B cell (primary cell): Measurements from ENCODE around the gene RABGAP1L. TPM values are rescaled to one million over a fixed set of nuclear protein-coding genes. Genes with fewer than 3 reads are reported as not detected.

ENCODE experiments used
- ATAC-seq: fragments of 200-7000 bp; cut with Tn5 transposase; one replicate; pipeline ENCODE4 v1.10.0; 2021; ENCODE audit warnings: low read depth, mild to moderate bottlenecking, moderate number of reproducible peaks, moderate library complexity
- CTCF ChIA-PET: fragments of 350-600 bp; sonication (Branson Sonifier 250); formaldehyde crosslinking; loops from one replicate; lab custom pipeline; 2021; ENCODE audit warnings: antibody characterized with exemption, inconsistent platforms; lab: Charles Lee
- POLR2A ChIA-PET: fragments of 350-600 bp; sonication (Branson Sonifier 250); formaldehyde crosslinking; loops from one replicate; lab custom pipeline; 2021; ENCODE audit warnings: antibody characterized with exemption; lab: Charles Lee
- DNase-seq: peaks from one replicate; pipeline ENCODE4 v3.0.0; 2013
- H2AFZ ChIP-seq: 2 replicates; pipeline ENCODE4 v1.6.1; 2012; ENCODE audit warnings: mild to moderate bottlenecking, low read depth, low read length; ENCODE audit not compliant: insufficient read depth, poor library complexity, severe bottlenecking
- H3K27ac ChIP-seq, 2 donors: 1 replicate in 1 of 2; 2 replicates in 1 of 2; pipeline ENCODE4 v1.5.1; 2012 to 2013; ENCODE audit warnings: low read length in 2 of 2, mild to moderate bottlenecking in 2 of 2, moderate library complexity in 1 of 2
- H3K27me3 ChIP-seq, 4 experiments: fragments of 200-600 bp in 1 of 4; sonication (generic) in 1 of 4; replicated peaks in 1 of 4; 1 replicate in 2 of 4; 2 replicates in 2 of 4; pipeline versions ENCODE4 v1.6.1 to v1.7.0; 2013 to 2016; ENCODE audit warnings: low read length in 3 of 4, mild to moderate bottlenecking in 2 of 4, mixed read lengths in 1 of 4, moderate library complexity in 1 of 4; ENCODE audit not compliant: insufficient read depth in 4 of 4, control insufficient read depth in 3 of 4; ENCODE audit errors: control extremely low read depth in 1 of 4
- H3K36me3 ChIP-seq, 2 experiments: replicated peaks in 1 of 2; 1 replicate in 1 of 2; 2 replicates in 1 of 2; pipeline versions ENCODE4 v1.6.1 to v1.7.1; 2013; ENCODE audit warnings: low read length in 1 of 2; ENCODE audit not compliant: insufficient read depth in 2 of 2, control insufficient read depth in 1 of 2; ENCODE audit errors: control extremely low read depth in 1 of 2, extremely low read depth in 1 of 2
- H3K4me1 ChIP-seq, 2 donors: fragments of 200-600 bp in 1 of 2; sonication (generic) in 1 of 2; 1 replicate in 1 of 2; 2 replicates in 1 of 2; pipeline versions ENCODE4 v1.5.1 to v1.6.1; 2013 to 2017; ENCODE audit warnings: low read length in 2 of 2; ENCODE audit not compliant: control insufficient read depth in 2 of 2, insufficient read depth in 2 of 2
- H3K4me2 ChIP-seq: replicated peaks from 2 replicates; pipeline ENCODE3; 2012; ENCODE audit warnings: mild to moderate bottlenecking, low read depth, low read length; ENCODE audit not compliant: poor library complexity, severe bottlenecking
- H3K4me3 ChIP-seq, 5 experiments: fragments of 200-600 bp in 1 of 5; sonication (generic) in 1 of 5; 1 replicate in 3 of 5; 2 replicates in 2 of 5; pipeline versions ENCODE4 v1.5.1 to v1.7.0; 2011 to 2016; ENCODE audit warnings: low read length in 4 of 5, mild to moderate bottlenecking in 4 of 5, low read depth in 2 of 5, control low read depth in 1 of 5, moderate library complexity in 1 of 5; ENCODE audit not compliant: insufficient read depth in 1 of 5; ENCODE audit errors: control extremely low read depth in 1 of 5, extremely low read depth in 1 of 5
- H3K79me2 ChIP-seq: fragments of 200-600 bp; sonication (generic); one replicate; pipeline ENCODE4 v1.6.0; 2016; ENCODE audit warnings: low read length; ENCODE audit not compliant: control insufficient read depth, insufficient read depth
- H3K9ac ChIP-seq: fragments of 200-600 bp; sonication (generic); 2 replicates; pipeline ENCODE4 v1.6.1; 2017; ENCODE audit warnings: mild to moderate bottlenecking, low read length, moderate library complexity
- H3K9me3 ChIP-seq, 3 donors: one replicate each; pipeline versions ENCODE4 v1.6.1 to v1.7.1; 2013; ENCODE audit warnings: low read length in 2 of 3; ENCODE audit not compliant: control insufficient read depth in 2 of 3, insufficient read depth in 1 of 3; ENCODE audit errors: control extremely low read depth in 1 of 3
- H4K20me1 ChIP-seq: 2 replicates; pipeline ENCODE4 v1.6.0; 2012; ENCODE audit warnings: mild to moderate bottlenecking, low read length; ENCODE audit not compliant: insufficient read depth, control insufficient read depth, poor library complexity, severe bottlenecking
- H3K27ac Mint-ChIP-seq: one replicate; pipeline ENCODE4 v1.8.0; 2021; ENCODE audit warnings: mixed read lengths
- H3K27me3 Mint-ChIP-seq: one replicate; pipeline ENCODE4 v1.8.0; 2021; ENCODE audit warnings: mixed read lengths
- H3K4me1 Mint-ChIP-seq: one replicate; pipeline ENCODE4 v1.8.0; 2021; ENCODE audit warnings: mixed read lengths
- H3K4me3 Mint-ChIP-seq: one replicate; pipeline ENCODE4 v1.8.0; 2021; ENCODE audit warnings: mixed read lengths
- H3K9me3 Mint-ChIP-seq: one replicate; pipeline ENCODE4 v1.8.0; 2022; ENCODE audit warnings: mixed read lengths; ENCODE audit not compliant: insufficient read depth
- EZH2 ChIP-seq: IDR thresholded peaks from 2 replicates; pipeline ENCODE4 v1.6.1; 2012; ENCODE audit warnings: borderline replicate concordance, low read depth, mild to moderate bottlenecking, moderate library complexity, low read length; ENCODE audit not compliant: insufficient read depth, poor library complexity, severe bottlenecking
- WGBS: methylation state at CpG from one replicate; pipeline ENCODE4 v1.1.5; 2013; ENCODE audit warnings: missing lambda C conversion rate; ENCODE audit not compliant: insufficient coverage; 5-methylcytosine and 5-hydroxymethylcytosine counted together
- intact Hi-C: fragments of 100-400 bp; cut with micrococcal nuclease; formaldehyde crosslinking; loops from one replicate; pipeline ENCODE4 v1.10.0; 2022
- polyA plus RNA-seq: library from polyadenylated mRNA; depleted of rRNA; stranded (reverse); fragments of >200 nt; gene quantifications from 2 replicates; pipeline ENCODE4 v1.2.3, GENCODE V29; 2012
- total RNA-seq, 2 donors: library from RNA; stranded (reverse); fragments of 120-200 nt in 1 of 2; gene quantifications; 1 replicate in 1 of 2; 2 replicates in 1 of 2; pipeline versions ENCODE4 v1.2.3 to v1.2.4, GENCODE V29; 2013 to 2022
- TF ChIP-seq, protein P1 (sequence below): fragments of 200-600 bp; IDR thresholded peaks from one replicate; pipeline ENCODE4 v1.8.0; 2022; ENCODE audit warnings: antibody characterized with exemption, mild to moderate bottlenecking

The RABGAP1L gene
- total and polyA plus RNA-seq, 2 donors (not counting 1 experiment from before 2014, with no cell fraction given) = 34.9 to 159 TPM

GRCh38 chr1:174110053-174110452 lies 49.3 kb upstream of the RABGAP1L start:
- Mint-ChIP-seq H3K4me1 (peaks cover 21% of the 10 kb centered on the region), H3K4me3 (peak overlapping the region; percentile 75), H3K27ac (peak overlapping the region; percentile 77)

More at GRCh38 chr1:174110053-174110452, 49.3 kb upstream of the RABGAP1L start:
- no peaks in the 10 kb centered on the region for H3K36me3 ChIP-seq
- intact Hi-C loops = loop anchor here (5.0 kb wide), 1 partner anchor 47 kb away; the partner anchor contains the start of gene RABGAP1L
- H3K9me3 Mint-ChIP-seq = no peaks in the 10 kb centered on the region
- no peaks in the 10 kb centered on the region for H3K27me3 ChIP-seq
- H3K27me3 Mint-ChIP-seq = no peaks in the 10 kb centered on the region
- H3K4me3 ChIP-seq = peak overlapping the region in 1 of 5 experiments; percentile 28
- no peaks in the 10 kb centered on the region for H4K20me1 ChIP-seq
- H3K9ac ChIP-seq = peak overlapping the region; percentile 0
- peak overlapping the region; percentile 63 for H2AFZ ChIP-seq
- H3K79me2 ChIP-seq = no peaks in the 10 kb centered on the region
- peak overlapping the region; percentile 47 for H3K4me2 ChIP-seq
- no peaks in the 10 kb centered on the region for H3K9me3 ChIP-seq
- DNase-seq = peak; percentile 35
- ChIA-PET POLR2A (no interaction called here), CTCF (interaction anchor here (0.7 to 1.4 kb wide), 4 partner anchors 8 to 142 kb away, joined by 3 to 4 read pairs (median 3); no protein-coding TSS in a partner anchor)
- peak overlapping the region; percentile 25 to 32 for H3K27ac ChIP-seq
- ATAC-seq = peak; percentile 41
- TF ChIP-seq, protein P1, sequence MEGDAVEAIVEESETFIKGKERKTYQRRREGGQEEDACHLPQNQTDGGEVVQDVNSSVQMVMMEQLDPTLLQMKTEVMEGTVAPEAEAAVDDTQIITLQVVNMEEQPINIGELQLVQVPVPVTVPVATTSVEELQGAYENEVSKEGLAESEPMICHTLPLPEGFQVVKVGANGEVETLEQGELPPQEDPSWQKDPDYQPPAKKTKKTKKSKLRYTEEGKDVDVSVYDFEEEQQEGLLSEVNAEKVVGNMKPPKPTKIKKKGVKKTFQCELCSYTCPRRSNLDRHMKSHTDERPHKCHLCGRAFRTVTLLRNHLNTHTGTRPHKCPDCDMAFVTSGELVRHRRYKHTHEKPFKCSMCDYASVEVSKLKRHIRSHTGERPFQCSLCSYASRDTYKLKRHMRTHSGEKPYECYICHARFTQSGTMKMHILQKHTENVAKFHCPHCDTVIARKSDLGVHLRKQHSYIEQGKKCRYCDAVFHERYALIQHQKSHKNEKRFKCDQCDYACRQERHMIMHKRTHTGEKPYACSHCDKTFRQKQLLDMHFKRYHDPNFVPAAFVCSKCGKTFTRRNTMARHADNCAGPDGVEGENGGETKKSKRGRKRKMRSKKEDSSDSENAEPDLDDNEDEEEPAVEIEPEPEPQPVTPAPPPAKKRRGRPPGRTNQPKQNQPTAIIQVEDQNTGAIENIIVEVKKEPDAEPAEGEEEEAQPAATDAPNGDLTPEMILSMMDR = no peak
- TF ChIP-seq EZH2 = no peak
- WGBS = no CpG with 5 or more reads among the region's 1 CpG
- peaks cover 9 to 10% of the 10 kb centered on the region in 2 donors for H3K4me1 ChIP-seq
